Stimulated activated CD8-positive, alpha-beta memory T cell treated with anti-CD3 and anti-CD28 coated beads, Interleukin-12 subunit alpha, Interleukin-12 subunit beta, amount 100 ng/mL, for 24 hours (primary cell): ENCODE measurements around the gene TYW3.

Experiments
- DNase-seq: peaks from one replicate; pipeline ENCODE4 v3.0.0-alpha.2; 2020; ENCODE audit errors: extremely low read depth

Gene TYW3, protein sequence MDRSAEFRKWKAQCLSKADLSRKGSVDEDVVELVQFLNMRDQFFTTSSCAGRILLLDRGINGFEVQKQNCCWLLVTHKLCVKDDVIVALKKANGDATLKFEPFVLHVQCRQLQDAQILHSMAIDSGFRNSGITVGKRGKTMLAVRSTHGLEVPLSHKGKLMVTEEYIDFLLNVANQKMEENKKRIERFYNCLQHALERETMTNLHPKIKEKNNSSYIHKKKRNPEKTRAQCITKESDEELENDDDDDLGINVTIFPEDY

DNA sequence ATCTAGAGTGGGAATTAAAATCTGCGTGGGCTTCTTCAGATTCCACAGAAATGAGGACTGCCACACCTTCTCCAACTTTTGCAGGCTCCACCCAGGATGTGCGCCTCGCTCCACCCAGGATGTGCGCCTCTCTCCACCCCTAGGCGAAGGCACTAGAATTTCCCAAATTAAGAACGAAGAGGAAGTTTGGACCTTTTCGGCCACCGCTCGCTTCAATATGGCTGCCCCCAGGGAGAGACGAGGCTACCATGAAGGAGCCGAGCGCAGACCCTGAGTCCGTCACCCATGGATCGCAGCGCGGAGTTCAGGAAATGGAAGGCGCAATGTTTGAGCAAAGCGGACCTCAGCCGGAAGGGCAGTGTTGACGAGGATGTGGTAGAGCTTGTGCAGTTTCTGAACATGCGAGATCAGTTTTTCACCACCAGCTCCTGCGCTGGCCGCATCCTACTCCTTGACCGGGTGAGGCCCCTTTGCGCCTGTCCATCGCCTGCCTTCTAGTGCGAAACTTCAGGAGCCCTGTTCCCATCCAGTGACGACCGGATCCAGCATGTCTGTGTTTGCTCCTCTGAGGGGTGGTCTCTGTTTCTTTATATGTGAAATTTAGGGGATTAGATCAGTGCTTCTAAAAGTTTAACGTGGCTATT lies at the start of gene TYW3, which contains the start of gene CRYZ:
Gene TYW3, plus strand, starts transcription at position 193 of the 644 bp plus-strand sequence. Its CDS starts 93 bp downstream, at position 286.
Gene CRYZ, minus strand, starts transcription at position 91 of the 644 bp plus-strand sequence. CDS start 8,229 bp downstream, outside the sequence.
- DNase-seq, result peak; percentile 49

DNA sequence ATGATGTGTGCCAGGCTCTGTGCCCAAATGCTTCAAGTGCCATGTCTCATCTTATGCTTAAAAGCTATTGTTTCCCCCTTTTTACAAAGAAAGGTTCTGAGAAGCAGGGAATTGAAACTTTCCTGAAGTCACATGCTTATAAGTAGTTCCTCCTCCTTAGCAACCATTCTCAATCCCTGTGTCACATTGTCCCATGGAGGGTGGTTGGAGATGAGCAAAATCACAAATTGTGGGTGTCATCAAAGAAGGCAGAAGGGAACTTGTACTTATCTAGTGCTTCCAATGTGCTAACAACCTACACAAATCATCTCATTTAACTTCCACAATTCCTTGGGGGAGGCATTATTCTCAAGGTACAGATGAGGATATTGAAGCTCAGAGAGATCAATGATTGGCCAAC lies 49.3 kb upstream of the TYW3 start:
- no peak for DNase-seq

DNA sequence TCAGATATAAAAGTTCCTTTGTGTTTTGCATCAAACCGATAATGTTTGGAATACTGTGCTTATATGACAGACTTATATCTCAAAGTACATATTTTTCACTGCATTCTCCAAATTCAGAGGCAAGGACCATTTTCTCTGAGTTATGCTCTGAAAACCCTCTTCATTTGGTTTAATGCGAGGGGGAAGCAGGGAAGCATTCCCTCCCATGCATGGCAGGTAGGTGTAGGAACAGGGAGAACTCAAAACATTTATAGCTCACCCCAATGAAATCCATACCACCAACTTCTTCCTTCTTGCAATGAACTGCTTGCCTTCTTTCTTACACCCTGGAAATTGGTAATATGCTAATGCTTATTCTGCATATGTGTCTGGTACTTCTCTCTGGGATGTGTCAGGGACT lies 48.7 kb upstream of the TYW3 start:
- DNase-seq, result no peak

- no peak for DNase-seq
These were observed 46.0 kb upstream of the TYW3 start for GRCh38 chr1:74686928-74687327.

GRCh38 chr1:74689621-74690363 lies 43.2 kb upstream of the TYW3 start:
- no peak for DNase-seq

GRCh38 chr1:74690364-74690696 lies 42.6 kb upstream of the TYW3 start:
- DNase-seq, result no peak

- DNase-seq, result no peak
These were observed 42.0 kb upstream of the TYW3 start for GRCh38 chr1:74690909-74691308.

DNA sequence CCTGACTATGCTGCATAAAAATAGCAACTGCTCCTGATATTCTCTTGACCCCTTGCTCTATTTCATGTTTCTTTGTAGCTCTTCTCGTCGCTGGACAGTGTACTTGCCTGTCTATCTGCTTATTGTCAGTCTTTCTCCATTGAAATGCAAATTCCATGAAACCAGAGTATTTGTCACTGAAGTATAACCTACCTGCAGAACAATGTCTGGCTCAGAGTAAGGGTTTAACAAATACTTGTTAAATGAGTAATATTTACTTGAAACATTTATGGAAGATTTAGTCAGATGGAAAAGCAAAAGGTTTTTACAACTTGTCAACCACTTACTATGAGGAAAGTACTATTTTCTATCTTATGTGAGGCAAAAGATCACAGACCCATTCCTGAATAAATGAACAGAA lies 39.5 kb upstream of the TYW3 start:
- no peak for DNase-seq

- DNase-seq, result no peak
These were observed 35.1 kb upstream of the TYW3 start for GRCh38 chr1:74697832-74698231.

- DNase-seq, result no peak
These were observed 33.6 kb upstream of the TYW3 start for GRCh38 chr1:74699331-74699730.

DNA sequence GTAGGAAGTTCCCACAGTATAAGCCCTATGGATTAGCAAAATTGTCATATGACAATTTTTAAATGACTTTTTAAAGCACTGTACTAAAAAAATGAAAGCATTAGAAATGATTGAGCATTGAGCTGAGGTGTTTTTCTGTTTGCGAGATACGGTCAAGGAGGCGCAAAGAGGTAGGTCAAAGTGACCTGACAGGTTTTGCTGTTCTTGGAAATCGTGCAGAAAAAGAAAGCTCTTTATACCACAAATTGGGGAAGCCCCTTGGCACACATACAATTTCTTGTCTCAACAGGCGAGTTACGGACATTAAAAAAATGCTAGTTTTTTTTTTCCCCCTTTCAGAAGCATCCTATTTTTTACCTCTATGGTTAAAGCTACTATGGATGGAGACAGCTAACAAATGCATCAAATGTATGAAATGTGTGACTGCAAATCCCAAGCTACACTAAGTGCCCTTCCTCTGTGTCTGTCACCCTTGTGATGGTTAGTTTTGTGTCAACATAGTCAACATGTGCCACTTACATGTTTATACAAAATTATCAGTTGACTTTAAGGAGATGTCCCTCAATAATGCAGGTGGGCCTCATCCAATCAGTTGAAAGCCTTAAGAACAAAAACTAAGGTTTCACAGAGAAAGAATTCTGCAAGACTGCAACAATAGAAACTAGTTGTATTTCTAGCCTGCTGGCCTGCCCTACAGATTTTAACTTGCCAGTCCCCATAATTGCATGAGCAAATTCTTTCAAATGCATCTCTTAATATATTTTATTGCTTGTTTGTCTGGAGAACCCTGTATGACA lies 29.4 kb upstream of the TYW3 start:
- DNase-seq, result no peak

DNA sequence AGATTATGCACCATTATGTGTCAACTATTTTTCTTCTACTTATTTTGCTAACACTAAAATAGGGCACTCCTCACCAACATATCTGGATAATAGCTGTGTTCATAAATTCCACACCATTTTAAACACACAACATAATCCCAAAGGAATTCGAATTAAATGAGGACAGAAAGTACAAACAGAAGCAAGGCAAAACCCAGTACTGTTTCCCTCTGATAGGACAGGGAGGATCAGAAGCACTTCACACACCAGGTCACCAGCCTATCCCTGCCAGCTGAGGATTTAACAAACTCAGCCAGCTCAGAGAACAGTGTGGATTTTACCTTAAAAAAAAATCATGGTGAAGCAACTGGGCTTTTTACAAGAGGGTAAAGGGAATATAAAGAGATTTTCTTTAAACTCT lies 20.1 kb upstream of the TYW3 start:
- no peak for DNase-seq

DNA sequence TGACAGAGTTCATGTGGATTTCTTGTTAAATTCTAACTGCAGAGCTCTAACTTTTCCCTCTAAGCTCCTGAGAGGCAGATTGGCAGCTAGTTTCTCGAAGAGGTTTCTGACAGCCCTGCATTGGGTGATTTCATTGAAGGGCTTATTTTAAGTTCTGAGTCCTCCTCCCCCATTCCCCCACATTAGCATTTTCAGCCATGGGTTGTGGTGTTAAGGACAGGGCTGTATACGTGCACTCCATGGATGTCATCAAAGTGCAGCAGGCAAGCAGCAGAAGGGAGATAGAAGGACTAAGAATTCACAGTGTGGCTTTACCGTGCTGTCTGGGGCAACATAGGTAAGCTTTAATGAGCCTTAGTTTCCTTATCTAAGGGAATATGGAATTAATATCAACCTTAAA lies 19.1 kb upstream of the TYW3 start:
- no peak for DNase-seq

DNA sequence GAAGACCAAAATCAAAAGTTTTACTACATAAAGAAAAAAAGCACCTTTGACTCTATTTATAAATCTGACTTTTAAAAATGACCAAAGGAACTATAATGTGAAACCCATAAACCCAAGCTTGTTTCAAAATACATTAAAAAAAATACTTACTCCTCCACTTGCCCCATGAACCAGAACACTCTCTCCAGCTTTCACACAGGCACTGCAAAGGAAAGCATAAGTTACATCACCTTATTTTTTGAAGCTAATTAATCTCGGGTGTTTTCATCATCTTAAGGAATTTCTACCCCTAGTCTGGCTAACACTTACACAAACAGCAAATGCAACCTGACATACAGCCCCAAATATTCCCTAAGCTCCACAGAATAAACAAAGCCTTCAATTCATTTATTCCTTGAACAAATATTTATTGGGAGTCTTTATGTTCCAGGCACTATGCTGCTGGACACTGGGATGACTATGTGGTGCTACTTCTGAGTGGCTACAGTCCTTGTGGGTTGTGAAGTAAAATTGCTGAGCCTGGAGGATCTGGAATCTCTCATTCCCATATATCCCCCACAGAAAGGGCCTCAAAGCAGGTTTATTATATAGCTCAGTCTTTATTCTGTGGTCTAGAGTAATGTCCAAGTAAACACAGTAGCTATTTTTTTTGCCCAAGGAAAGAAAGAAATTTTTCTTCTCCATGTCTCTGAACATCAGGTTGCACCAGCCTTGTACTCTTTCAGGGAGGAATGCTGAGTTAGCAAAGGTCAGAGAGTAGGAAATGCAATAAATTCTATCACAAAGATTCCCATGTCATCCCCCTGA lies 18.3 kb upstream of the TYW3 start:
- DNase-seq, result no peak

GRCh38 chr1:74715236-74715502 lies 17.8 kb upstream of the TYW3 start:
- DNase-seq, result no peak

GRCh38 chr1:74715806-74716205 lies 17.1 kb upstream of the TYW3 start:
- DNase-seq, result no peak

GRCh38 chr1:74716822-74717221 lies 16.1 kb upstream of the TYW3 start:
- no peak for DNase-seq

DNA sequence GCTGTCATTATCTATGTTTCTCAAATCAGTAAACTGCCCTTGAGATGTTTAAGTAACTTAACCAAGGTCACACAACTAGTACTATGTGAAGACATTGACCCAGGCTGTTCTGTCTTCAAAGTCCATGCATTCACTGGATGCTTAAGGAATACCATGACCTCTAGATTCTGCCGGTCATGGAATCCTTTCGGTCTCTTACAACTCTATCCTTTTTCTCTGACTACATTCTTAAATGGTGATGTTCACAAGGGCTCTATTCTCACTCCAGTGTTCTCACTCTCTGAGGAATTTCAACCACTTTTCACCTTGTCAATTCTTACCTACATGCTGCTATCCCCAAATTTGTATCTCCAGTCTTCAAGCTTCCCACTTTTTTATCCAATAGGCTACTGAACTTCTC lies 15.3 kb upstream of the TYW3 start:
- no peak for DNase-seq

DNA sequence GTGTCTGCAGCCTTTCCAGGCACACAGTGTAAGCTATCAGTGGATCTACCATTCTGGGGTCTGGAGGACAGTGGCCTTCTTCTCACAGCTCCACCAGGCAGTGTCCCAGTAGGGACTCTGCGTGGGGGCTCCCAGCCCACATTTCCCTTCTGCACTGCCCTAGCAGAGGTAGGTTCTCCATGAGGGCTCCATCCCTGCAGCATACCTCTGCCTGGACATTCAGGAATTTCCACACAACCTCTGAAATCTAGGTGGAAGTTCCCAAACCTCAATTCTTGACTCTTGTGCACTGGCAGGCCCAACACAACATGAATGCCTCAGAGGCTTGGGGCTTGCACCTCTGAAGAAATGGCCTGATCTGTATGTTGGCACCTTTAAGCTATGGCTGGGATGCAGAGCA lies 6.9 kb upstream of the TYW3 start:
- no peak for DNase-seq

- DNase-seq, result no peak
These were observed 4.2 kb upstream of the TYW3 start for GRCh38 chr1:74728736-74729135.

- no peak for DNase-seq
These were observed 3.0 kb upstream of the TYW3 start for GRCh38 chr1:74729741-74730478.
